Activated T-cell treated with anti-CD3 and anti-CD28 coated beads for 48 hours (primary cell): ENCODE results near the gene KLHL30.

Experiments used
- DNase-seq: peaks from one replicate; pipeline ENCODE4 v3.0.0-alpha.2; 2020; ENCODE audit warnings: low read depth

KLHL30 gene

DNA sequence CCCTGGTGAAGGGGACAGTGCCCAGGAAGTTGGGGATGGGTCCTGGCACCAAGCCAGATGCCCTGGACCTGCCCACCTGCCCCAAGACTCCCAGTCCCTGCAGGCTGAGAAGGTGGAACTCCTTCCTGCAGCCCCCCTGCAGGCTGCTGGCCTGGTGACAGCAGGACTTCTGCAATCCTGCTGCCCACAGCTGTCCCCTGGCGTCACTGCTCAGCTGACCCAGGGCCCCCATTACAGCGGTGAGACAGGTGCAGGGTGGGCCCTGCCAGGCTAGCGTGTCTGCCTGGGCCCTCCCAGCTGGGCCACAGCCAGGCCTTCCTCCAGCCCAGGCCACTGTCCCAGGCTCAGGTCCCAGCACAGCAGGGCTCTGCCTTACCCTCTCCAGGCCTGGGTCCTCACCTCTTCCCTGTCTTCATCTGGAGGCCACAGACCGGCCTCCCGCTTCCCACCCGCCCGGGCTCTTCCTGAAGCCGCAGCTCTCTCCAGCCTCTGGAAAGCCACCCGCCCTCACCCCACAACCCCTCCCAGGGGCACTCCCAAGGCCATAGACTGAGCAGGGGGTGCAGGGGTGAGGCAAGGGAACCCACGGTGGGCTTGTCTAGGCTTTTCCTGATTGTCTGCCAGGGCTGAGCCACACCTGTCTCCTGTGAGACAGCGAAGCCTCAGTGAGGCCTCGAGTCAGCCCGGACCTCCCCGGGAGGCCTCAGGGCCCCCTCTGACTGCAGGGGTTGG is 11.5 kb downstream of the KLHL30 start:
- no peak for DNase-seq

DNA sequence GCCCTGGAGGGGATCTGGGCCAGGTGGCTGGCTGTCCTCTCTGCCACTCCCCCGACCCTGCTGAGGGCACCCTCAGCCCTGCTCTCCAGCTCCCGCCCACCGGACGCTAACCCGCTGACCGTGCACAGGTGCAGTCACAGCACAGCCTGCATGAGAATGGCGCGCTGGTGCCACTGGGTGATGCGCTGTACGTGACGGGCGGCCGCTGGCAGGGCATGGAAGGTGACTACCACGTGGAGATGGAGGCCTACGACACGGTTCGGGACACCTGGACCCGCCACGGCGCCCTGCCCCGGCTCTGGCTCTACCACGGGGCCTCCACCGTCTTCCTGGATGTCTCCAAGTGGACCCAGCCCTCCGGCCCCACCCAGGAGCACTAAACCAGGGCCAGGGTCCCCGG is 12.2 kb downstream of the KLHL30 start:
- no peak for DNase-seq

DNA sequence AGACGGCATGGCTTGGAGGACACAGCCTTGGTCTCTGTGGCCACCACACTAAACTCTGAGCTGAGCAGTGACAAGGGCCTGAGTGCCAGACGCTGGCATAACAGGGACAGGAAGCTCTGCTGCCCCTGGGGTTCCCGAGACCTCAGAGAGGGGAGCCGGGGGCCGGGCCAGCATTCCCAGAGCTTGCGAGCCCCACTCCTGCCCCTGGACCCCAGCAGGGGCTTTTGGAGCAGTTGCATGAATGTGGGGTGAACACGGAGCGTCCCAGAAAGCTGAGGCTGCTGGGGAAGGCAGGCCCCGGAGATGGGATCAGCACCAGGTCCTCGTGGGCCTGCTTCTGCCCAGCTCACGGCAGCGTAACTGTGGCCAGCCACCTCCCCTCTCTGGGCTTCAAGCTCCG is 12.7 kb downstream of the KLHL30 start:
- DNase-seq = no peak

DNA sequence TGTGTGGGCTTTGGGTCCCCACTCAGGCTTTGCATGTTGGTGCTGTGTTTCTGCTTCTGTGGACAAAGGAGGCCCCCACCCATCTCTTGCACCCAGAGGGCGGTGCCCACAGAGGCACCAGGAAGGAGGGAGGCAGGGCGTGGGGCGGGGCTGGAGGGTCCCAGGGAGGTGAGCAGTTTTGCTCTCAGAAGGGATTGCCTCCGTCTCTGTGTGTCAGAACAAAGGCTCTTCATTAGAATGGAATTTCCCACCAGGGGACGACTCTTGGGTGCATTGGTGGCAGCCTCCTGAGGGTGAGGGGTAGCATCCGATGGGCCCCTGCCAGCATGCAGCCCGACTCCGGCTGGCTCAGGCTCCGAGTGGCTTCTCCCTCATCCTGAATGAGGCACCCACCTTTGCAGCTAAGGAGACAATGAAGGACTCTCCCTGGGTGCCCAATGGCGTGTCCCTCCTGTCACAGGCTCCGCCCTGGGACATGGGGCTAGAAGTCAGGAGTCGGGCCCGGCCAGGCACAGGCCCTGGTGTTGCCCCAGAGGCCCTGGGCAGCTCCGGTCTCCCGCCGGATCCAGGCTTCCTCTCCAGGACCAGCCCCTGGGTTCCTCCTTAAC is 13.3 kb downstream of the KLHL30 start:
- DNase-seq = no peak

DNA sequence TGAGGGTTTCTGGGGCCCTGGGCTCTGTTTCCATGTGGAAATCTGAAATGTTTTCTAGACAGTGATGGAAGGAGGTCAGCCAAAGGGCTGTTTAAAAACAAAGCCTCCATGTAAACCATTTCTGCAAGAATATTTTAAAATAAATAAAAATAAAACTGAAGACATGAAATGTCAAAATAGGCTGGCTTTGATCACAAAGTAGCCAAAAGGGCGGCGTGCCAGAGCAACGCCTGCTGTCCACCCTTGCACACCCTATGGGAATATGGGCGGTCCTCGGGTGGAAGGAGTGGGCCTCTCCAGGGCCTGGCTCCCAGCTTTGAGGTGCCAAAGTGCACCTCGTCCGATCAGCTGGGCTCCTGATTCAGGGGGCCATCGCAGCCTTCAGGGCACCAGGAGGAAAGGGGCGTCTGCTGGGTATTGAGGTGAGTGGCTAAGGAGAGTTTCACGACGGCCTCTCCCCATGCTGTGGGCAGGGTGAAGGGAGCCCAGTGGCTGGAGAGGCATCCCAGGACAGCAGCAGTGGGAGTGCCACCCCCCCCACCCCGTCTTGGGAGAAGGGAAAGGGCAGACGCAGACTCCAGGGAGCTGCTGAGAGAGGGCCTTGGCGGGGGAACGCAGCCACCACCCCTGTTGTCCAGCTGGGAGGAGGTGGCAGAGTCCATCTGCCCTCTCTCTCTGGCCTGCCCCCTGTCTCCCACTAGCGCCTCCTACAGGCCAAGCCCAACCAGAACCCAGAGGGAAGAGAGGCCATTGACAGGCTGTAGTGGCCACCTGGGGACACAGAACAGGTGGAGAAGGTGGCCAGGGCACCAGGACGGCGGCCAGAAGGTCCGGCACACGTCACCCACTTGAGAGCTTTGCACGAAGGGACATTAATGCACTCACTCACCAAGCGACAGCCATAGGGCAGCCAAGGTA is 14.6 kb downstream of the KLHL30 start:
- DNase-seq = no peak

DNA sequence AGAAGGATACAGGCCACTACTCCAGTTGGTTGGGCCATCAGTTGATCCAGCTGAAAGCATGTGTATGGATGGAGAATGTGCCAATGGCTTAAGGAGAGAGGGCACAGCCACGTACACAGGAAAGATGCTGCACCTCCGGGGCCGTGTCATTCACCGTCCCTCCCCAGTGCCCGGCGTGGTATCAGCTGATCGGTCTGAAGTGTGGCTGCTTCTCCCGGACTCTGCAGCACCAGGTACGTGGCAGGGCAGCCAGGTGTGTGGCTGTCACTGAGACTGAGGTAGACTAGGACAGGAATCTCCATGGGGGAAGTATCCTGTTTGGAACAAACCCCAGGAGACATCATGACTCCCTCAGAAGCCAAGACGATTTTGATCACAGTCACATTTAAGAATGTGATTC is 16.1 kb downstream of the KLHL30 start:
- no peak for DNase-seq

DNA sequence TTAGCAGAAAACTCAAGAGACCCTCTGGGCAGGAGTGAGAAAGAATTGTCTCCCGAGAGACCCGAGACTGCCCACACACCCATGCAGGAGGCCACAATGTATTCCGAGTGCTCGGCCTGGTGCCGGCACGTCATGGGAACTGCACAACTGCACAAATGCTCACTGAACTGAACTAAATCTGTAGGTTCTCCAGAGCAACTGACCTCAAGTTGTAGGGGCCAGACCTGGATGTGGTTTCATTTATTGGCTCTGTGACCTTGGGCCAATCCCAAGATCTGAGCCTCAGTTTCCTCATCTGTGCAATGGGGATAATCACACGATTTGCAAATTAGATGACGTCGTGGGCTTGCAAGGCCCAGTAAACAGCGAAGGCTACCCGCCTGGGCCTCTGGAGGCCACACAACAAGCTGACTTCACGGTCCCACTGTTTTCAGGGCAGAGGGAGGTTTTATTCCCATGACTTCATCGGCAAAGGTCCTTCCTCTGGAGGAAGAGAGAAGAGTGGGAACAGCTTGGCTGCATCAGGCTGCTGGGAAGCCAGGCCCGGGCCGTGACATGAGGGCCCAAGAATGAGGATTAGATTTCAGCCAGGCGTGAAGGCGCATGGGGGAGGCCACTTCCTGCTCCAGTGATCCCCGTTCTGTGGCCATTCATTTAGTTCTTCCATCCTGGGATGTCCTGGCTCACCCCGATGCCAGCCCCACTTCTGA is 16.7 kb downstream of the KLHL30 start:
- DNase-seq = no peak

DNA sequence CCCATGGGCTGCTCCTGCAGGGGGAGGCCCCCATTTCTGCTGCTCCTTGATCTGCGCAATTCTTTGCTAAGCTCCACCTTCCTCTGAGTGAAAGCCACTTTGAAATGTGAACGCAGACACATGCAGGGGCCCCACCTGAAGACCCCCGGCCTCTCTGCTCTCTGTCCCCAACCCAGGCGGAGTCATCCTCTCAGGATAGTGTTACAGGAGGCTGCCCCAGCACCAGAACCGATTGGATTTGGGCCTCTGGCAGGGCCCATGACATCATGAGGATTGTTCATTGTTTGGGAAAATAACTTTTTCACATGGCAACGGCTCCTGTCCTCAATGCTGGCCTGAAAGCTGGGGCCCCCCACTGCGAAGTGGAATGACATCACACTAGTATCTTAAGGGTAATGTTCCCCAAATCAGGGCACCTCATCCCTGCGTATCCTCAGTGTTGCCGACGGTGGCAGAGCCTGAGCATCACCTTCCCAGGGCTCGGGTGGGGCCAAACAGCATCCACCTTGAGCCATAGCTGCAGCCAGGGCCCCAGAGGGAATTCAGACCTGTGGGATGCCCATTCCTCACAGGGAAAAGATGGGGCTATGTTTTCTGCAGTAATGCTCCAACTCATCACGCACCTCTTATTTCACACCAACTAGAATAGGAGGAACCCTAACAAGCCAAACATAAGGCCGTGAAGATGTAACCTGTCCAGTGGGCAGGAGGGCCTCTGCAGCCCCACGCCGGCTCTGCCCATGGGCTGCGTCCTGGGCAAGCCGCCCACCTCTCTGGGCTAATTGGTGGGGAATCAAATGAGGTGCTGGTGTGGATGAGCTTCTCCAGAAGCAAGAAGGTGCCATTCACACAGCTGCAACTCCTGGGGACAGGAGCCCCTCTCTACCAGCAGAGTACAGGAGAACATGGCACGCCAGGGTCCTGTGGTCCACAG is 17.6 kb downstream of the KLHL30 start:
- DNase-seq = no peak

DNA sequence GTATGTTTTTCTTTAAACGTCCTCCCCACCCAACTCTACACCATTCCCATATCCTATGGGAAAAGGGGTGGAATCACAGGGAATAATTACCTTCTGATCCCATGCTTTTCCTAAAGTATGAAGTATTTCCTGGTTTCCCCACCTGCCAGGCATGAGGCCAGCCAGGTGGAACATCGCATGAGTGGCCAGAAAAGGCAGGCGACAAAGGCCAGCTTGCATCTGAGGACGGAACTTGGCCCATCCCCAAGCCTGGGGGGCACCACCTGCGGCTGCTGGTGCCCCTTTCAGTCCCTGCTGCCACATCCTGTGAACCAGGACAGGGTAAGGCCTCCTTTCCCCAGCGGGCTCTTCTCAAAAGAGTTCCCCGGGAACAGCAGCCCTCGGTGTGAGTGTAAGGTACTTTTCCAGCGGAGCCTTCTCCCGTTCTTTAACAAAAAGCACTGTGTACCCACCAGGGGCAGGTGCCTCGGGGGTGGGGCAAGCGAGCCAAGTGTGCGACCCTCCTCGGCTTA is 19.1 kb downstream of the KLHL30 start:
- DNase-seq = no peak

DNA sequence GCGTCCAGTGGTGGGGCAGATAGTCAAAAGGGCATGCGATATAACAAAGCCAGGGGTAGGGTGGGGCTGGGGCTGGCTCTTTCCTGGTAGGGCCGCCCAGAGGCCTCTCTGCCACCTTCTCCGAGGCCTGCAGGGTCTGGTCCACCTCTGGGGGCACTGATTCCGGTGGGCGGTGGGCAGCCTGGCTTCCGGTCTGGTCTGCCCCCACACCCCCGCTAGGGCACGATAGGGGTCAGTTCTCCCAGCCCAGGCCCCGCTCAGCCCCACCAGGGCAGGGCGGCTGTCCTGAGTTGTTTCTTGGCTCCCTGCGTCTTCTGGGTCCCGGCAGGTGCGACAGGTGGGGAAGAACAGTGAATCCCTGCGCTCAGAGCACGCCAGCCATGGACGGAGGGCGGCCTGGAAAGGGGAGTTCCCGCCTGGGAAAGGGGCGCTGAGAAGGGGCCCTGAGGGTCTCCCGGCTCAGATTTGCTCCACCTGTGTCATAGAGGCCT is 19.6 kb downstream of the KLHL30 start:
- no peak for DNase-seq

DNA sequence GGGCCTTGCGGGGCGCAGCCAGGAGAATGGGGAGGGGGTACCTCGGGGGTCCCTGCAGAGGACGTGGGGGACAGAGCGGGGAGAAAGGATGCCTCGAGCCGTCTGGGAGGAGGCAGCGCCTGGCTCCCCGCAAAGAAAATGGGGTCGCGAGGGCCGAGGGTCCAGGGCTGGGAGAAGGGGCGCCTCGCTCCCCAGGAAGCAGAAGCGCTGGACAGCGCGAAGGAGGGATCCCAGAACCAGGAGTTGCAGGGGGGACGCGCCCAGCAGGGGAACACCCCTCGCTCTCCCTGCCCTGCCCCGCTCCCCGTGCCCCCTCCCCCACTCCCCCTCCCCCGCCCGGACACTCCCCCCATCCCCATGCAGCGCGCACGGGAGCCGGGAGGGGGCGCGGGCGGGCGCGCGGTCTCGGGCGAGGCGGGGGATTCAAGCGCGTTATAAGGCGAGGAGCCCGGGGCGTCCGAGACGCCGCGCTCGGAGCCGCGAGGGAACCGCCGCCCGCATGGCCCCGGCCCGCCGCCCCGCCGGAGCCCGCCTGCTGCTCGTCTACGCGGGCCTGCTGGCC is 20.1 kb downstream of the KLHL30 start, which contains the start of gene ERFE:
ERFE (plus strand) TSS at position 462 of the 562 bp plus-strand sequence; CDS start at position 500, 38 bp downstream.
- peak; percentile 63 for DNase-seq

DNA sequence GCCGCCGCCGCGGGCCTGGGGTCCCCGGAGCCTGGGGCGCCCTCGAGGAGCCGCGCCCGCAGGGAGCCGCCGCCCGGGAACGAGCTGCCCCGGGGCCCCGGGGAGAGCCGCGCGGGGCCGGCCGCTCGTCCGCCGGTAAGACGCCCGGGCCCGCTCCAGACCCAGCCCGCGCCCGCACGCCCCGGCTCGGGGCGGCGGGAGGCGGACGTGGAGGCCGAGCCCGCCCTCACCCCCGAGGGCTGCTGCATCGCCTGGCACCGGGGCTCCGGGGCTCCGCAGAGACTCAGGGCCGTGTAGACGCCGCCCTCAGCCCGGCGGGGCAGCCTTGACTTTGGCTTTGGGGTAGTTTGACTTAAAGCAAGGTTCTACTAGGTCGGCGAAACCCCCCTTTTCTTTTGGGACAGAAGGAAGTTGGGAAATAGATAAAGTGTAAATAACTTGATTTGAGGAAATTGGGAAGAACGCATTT is 20.6 kb downstream of the KLHL30 start:
- DNase-seq = peak; percentile 19

DNA sequence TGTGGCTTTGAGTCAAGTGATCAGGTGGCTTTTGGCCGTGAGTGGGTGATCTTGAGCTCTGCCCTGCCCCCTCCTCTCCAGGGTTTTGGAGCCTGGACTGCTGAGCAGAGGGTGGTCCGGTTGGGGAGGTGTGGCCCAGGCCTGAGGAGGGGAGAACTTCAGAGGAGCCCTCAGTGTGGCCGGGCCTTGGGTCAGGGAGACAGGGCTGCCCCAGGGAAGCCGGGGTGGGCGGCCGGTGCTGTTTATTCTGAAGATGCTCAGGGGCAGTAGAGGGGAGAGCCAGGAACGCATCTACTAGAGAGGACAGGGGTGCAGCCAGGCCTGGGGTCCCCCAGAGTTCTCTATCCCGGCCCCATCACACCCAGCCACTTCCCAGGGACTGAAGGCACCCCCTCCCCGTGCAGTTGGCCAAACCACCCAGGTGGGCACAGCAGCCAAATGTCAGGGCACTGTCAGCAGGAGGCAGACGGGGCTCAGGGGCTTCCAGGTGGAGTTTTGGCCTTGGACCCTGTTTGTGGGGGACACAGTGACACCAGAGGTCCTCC is 21.3 kb downstream of the KLHL30 start:
- no peak for DNase-seq

DNA sequence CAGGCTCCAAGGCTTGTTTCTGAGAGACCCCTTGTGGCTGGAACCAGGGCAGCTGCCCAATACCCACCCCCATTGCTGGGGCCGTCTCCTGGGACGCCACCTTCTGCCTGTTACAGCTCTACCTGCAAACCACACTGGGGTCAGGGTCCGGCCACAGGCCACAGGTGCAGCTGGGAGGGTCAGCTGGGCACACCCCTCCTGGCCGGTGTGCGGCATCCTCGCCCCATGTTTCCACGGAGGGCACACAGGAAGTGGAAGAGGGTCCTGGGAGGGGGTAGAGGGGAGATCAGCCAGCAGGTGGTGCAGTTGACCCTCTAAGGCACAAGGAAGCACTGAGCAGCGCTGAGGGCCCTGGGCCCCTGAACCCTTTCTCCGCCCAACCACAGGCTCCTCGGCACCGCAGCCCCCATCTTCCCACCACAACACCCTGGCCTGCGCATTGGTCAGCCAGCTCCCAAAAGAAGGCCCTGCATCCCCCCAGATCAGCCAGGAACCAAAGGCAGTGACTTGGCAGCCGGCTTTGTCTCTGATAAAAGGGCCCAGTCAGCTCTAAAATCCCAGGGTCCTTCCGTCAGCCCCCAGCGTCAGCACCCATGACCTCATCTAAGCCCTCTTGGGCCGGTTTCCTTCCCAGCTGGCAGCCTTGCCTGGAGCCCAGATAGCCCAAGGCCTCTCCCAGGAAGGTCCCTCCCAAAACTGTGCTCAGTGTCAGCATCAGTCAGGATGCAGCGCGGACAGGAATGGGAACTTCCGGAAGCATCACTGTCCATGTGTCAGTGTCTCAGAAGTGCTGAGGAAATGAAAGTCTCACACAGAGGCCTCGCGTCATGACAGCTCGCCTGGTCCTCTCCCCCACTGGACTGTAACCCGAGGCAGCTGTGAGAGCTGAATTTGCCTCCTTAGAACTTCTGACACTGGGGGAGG is 22.0 kb downstream of the KLHL30 start:
- no peak for DNase-seq

DNA sequence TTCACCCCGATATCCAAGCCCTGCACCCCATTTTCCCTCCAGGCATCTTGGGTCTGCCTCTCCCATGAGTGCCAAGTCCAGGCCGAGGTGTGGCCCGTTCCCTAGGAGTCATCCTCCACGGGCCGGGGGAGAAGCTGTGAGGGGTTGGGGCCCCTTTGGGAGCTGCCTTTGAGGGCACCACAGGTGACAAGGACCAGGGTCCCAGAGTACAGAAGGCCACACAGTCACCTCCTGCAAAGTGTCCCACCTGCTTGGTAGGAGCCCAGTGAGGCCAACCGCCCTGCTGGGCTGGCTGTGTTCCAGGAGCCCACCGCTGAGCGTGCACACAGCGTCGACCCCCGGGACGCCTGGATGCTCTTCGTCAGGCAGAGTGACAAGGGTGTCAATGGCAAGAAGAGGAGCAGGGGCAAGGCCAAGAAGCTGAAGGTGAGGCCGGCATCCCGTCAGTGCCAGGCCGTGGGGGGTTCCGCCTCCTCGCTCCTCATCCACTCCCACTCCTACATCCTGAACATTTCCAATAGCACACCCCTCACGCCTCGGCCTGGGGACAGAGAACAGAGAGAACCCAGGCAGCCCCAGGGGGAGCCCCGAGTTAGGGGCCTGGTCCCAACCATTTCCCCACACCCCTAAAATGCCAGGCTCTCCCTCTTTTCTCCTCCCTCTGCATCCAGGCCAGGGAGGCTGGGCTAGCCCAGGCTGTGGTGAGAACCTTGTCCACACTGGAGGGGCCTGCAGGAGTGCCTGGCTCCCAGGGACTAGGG is 23.0 kb downstream of the KLHL30 start:
- no peak for DNase-seq

DNA sequence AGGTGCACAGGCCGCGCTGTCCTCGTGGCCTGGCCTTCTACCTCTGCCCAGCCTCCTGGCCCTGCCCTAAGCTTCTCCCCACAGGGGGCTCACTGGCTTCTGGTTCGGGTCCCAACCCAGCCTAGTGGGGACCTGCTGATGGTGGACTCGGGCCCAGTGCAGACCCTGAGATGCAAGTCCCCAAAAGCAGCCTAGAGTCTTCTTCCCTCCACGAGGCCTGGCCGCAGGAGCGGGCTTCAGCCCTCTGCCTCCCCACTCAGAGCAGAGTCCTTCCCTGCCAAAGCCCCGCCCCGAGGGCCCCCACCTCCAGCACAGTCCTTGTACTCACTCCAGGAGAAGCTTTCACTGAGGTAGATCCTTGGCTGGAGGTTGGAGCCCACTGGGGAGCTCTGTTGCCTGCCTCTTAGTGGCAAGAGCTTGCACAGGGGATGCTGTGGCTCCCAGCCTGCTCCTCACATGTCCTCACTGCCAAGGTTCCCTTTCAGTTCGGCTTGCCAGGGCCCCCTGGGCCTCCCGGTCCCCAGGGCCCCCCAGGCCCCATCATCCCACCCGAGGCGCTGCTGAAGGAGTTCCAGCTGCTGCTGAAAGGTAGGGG is 23.9 kb downstream of the KLHL30 start:
- no peak for DNase-seq

DNA sequence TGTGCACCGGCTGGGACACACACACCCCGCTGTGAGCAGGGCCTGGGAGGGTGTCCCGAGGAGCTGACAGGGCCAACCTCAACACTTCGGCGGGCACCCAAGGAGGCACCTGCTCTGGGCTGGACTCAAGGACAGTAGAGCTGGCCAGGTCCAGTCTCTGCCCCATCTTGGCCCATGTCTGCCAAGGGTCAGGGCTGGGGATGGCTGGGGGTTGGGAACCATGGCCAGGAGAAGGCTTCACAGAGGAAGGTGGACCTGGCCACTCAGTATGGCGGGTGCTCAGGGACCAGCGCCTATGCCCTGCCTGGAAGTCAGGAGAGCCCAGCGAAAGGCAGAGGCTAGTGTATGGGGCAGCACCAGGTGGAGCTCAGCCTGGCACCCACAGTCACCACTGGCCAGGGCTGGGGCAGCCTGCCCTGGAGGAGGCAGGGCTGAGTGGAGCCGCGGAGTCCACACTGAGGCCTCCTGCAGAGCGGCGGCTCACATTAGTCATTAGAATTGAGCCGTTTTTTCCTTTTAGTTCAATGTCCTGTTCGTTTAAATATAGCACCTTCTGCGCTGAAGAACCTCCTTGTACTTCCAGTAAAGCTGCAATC is 24.5 kb downstream of the KLHL30 start:
- DNase-seq = no peak
